Measurements from ENCODE around the gene PSORS1C1.
A peak's percentile ranks its signal among the peaks of the same experiment; 100 is the strongest.

DNA sequence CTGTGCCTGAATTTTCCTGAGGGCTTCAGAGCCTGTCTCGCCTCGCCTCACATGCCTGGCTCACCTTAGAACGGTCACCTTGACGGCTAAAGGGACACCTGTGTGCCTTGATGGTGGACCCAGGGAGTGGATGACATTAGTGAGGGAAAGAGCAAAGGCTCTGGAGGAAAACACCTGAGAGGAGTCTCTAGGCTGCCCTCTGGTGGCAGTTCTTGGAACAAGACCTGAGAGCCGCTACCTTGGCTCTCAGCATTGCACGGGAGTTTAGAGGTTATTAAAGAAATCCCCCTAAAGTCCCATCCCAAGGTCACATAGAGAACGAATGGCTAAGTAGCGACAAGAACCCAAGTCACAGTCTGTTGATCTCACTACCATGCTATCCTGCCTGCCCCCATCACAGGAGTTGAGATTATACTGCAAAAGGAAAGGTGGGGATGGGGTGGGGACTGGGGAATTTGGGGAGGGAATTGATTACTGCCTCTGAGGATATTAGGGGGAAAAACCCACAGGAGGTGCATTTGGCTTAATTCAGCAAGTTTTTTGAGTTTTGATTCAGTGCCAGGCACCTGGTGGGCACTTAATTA is 13.6 kb downstream of the PSORS1C1 start:
- TF ChIP-seq, protein P1, sequence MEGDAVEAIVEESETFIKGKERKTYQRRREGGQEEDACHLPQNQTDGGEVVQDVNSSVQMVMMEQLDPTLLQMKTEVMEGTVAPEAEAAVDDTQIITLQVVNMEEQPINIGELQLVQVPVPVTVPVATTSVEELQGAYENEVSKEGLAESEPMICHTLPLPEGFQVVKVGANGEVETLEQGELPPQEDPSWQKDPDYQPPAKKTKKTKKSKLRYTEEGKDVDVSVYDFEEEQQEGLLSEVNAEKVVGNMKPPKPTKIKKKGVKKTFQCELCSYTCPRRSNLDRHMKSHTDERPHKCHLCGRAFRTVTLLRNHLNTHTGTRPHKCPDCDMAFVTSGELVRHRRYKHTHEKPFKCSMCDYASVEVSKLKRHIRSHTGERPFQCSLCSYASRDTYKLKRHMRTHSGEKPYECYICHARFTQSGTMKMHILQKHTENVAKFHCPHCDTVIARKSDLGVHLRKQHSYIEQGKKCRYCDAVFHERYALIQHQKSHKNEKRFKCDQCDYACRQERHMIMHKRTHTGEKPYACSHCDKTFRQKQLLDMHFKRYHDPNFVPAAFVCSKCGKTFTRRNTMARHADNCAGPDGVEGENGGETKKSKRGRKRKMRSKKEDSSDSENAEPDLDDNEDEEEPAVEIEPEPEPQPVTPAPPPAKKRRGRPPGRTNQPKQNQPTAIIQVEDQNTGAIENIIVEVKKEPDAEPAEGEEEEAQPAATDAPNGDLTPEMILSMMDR (IDR thresholded peaks at IDR 0.05; ENCODE audit: low read depth, low read length, poor library complexity, severe bottlenecking): peak; percentile 77
- TF ChIP-seq EZH2phosphoT487 (IDR thresholded peaks at IDR 0.05; ENCODE audit: borderline replicate concordance, low read length): no peak
